ENCODE data around the gene DPH5. TPM values are rescaled to one million over a fixed set of nuclear protein-coding genes. Genes with fewer than 3 reads are reported as not detected.

The DPH5 gene
- total and polyA plus RNA-seq, 2 of the 4 experiments (the other 2 are of a cell fraction), result 32.3 to 42.0 TPM

GRCh38 chr1:101025283-101025656 lies 314 bp downstream of the DPH5 start:
- H3K4me2 ChIP-seq (ENCODE audit: low read depth, low read length), result peak overlapping the region; percentile 90
- H2BK15ac ChIP-seq (ENCODE audit: low read depth, low read length), result peak overlapping the region; percentile 64; the same call in 1 of the 3 replicates
- CTCF ChIA-PET, result no interaction called here
- peak overlapping the region; percentile 7 for H4K91ac ChIP-seq (ENCODE audit: insufficient read depth, low read depth, low read length)
- no peaks in the 10 kb centered on the region for H3K27me3 ChIP-seq (ENCODE audit: control insufficient read depth, insufficient read depth, low read length)
- in situ Hi-C loops (cut with MboI; ENCODE audit: low sequenced_read_pairs), result loop anchor here (25.0 kb wide), 1 partner anchor 212 kb away; the partner anchor contains the start of gene S1PR1
- peak overlapping the region; percentile 88 for H4K5ac ChIP-seq (ENCODE audit: low read depth, low read length)
- intact Hi-C loops (cut with micrococcal nuclease), result loop anchor here (1.0 kb wide), 1 partner anchor 213 kb away; no protein-coding TSS in a partner anchor
- H3K14ac ChIP-seq (replicated peaks; ENCODE audit: low read depth, low read length), result peak overlapping the region; percentile 98
- H3K56ac ChIP-seq (ENCODE audit: extremely low read depth, insufficient read depth, low read length), result peak overlapping the region; percentile 85
- H3K23ac ChIP-seq (ENCODE audit: low read depth, low read length), result peak overlapping the region; percentile 96
- no peak overlapping the region for H2BK20ac ChIP-seq (ENCODE audit: low read depth, low read length)
- H2BK120ac ChIP-seq (ENCODE audit: low read depth, low read length), result peak overlapping the region; percentile 79
- H2AK9ac ChIP-seq (replicated peaks; ENCODE audit: low read depth, low read length, poor library complexity), result peak overlapping the region; percentile 1
- no peaks in the 10 kb centered on the region; the same call in 1 of the 2 replicates for H3K9me1 ChIP-seq (ENCODE audit: insufficient read depth, low read length)
- H2AFZ ChIP-seq (replicated peaks; ENCODE audit: low read length, poor library complexity), result peak overlapping the region; percentile 97
- 0 out of 2 replicates have a peak, but pooled peaks cover 2% of the 10 kb centered on the region for H3K4me1 ChIP-seq (ENCODE audit: control insufficient read depth, insufficient read depth, low read length)
- peak; percentile 41 for ATAC-seq (ENCODE audit: low read depth)
- POLR2A ChIA-PET (ENCODE audit: unreplicated experiment), result no interaction called here
- dilution Hi-C loops (cut with HindIII; ENCODE audit: low sequenced_read_pairs, unreplicated experiment), result no loop called here
- BruUV-seq (replicated peaks), result TSS peak; percentile 65
- no peak for TF ChIP-seq SMC3 (IDR thresholded peaks at IDR 0.05; ENCODE audit: low read depth, low read length)
- no peak for TF ChIP-seq CTCF (conservative IDR thresholded peaks at IDR 0.05; ENCODE audit: low read depth, low read length)
- TF ChIP-seq FOS (IDR thresholded peaks at IDR 0.05; ENCODE audit: low read depth, low read length), result no peak
- no peak for TF ChIP-seq RAD21 (IDR thresholded peaks at IDR 0.05; ENCODE audit: low read length)
- no peak for TF ChIP-seq CEBPB (IDR thresholded peaks at IDR 0.05; ENCODE audit: low read depth, low read length)
- TF ChIP-seq NFE2L2 (IDR thresholded peaks at IDR 0.05; ENCODE audit: low read depth, low read length), result no peak
- TF ChIP-seq USF2 (IDR thresholded peaks at IDR 0.05; ENCODE audit: low read depth, low read length), result no peak
- no peak for TF ChIP-seq CHD1 (IDR thresholded peaks at IDR 0.05; ENCODE audit: low read depth, low read length)
- TF ChIP-seq ELK1 (IDR thresholded peaks at IDR 0.05; ENCODE audit: borderline replicate concordance, low read depth, low read length), result no peak
- no peak for TF ChIP-seq RFX5 (IDR thresholded peaks at IDR 0.05; ENCODE audit: low read depth, low read length)
- TF ChIP-seq MAZ (IDR thresholded peaks at IDR 0.05; ENCODE audit: borderline replicate concordance, low read depth, low read length), result no peak
- TF ChIP-seq RCOR1 (IDR thresholded peaks at IDR 0.05; ENCODE audit: insufficient replicate concordance, low read length), result no peak
- TF ChIP-seq POLR2A (IDR thresholded peaks at IDR 0.05; ENCODE audit: low read depth, low read length), result no peak
- no peak for TF ChIP-seq MAFK (IDR thresholded peaks at IDR 0.05; ENCODE audit: low read depth, low read length)
- no peak for TF ChIP-seq MXI1 (IDR thresholded peaks at IDR 0.05; ENCODE audit: borderline replicate concordance, low read depth, low read length)
- no peak for TF ChIP-seq BHLHE40 (IDR thresholded peaks at IDR 0.05; ENCODE audit: low read depth, low read length)
- H4K8ac ChIP-seq (ENCODE audit: low read depth in 2 of 2, low read length in 2 of 2), result peak overlapping the region; percentile 87 to 90
- H4K20me1 ChIP-seq (ENCODE audit: insufficient read depth, low read length), result no peaks in the 10 kb centered on the region
- peak overlapping the region; percentile 91; the same call in 1 of the 2 replicates for H2AK5ac ChIP-seq (ENCODE audit: low read depth, low read length)
- peak; percentile 32 for DNase-seq
- no peaks in the 10 kb centered on the region for H3K36me3 ChIP-seq (ENCODE audit: control insufficient read depth, insufficient read depth, low read length)
- peak overlapping the region; percentile 64 for H2BK5ac ChIP-seq (ENCODE audit: low read depth, low read length, poor library complexity, severe bottlenecking)
- H3K27ac ChIP-seq (ENCODE audit: insufficient read depth, low read length), result peak overlapping the region; percentile 71
- no CpG with 5 or more reads among the region's 9 CpGs for WGBS, 2 experiments (ENCODE audit: extremely low coverage in 2 of 2, insufficient read length in 1 of 2)
- peak overlapping the region; percentile 26; the same call in 1 of the 2 replicates for H3K18ac ChIP-seq (ENCODE audit: low read depth, low read length)
- H3K4me3 ChIP-seq (ENCODE audit: insufficient read depth, low read depth, low read length), result peak overlapping the region; percentile 82
- H3K9ac ChIP-seq (ENCODE audit: low read depth, low read length), result peak overlapping the region; percentile 94
- H3K4ac ChIP-seq (ENCODE audit: low read depth, low read length), result peak overlapping the region; percentile 94
- H3K9me3 ChIP-seq (ENCODE audit: control insufficient read depth, insufficient read depth, low read length), result no peaks in the 10 kb centered on the region
- H3K79me1 ChIP-seq (ENCODE audit: low read depth in 1 of 2, low read length in 2 of 2), result peaks cover 17 to 45% of the 10 kb centered on the region in 2 experiments; a peak in 3 of 4 replicates
